HG02970 (cell line): Measurements from ENCODE around the gene GPR78.
"Not testable (repeated sequence)": the region's sequence is repeated elsewhere in the genome, so short reads cannot be mapped to it uniquely, and the experiment has no call there.

Experiments
- ATAC-seq: cut with Tn5 transposase; IDR thresholded peaks from one replicate; pipeline ENCODE4 v1.9.1; 2021; ENCODE audit warnings: mild to moderate bottlenecking, moderate library complexity, moderate number of reproducible peaks; ENCODE audit not compliant: unreplicated experiment, low FRiP score

GPR78 gene

GRCh38 chr4:8559524-8560264 is 20.5 kb upstream of the GPR78 start:
- no peak for ATAC-seq

- no peak for ATAC-seq
Measured at GRCh38 chr4:8560265-8561047, 19.7 kb upstream of the GPR78 start.

- ATAC-seq: no peak
Measured at GRCh38 chr4:8564595-8564994, 15.6 kb upstream of the GPR78 start.

GRCh38 chr4:8568068-8568668 is 12.0 kb upstream of the GPR78 start:
- no peak for ATAC-seq

- no peak for ATAC-seq
Measured at GRCh38 chr4:8570201-8570600, 10.0 kb upstream of the GPR78 start.

GRCh38 chr4:8571702-8572685 is 8.2 kb upstream of the GPR78 start:
- no peak for ATAC-seq

- ATAC-seq: no peak
Measured at GRCh38 chr4:8573266-8573665, 6.9 kb upstream of the GPR78 start.

- no peak for ATAC-seq
Measured at GRCh38 chr4:8574796-8575370, 5.3 kb upstream of the GPR78 start.

GRCh38 chr4:8575457-8575856 is 4.7 kb upstream of the GPR78 start:
- no peak for ATAC-seq

- ATAC-seq: not testable (repeated sequence)
Measured at GRCh38 chr4:8576591-8576990, 3.6 kb upstream of the GPR78 start.

- ATAC-seq: no peak
Measured at GRCh38 chr4:8577046-8577445, 3.1 kb upstream of the GPR78 start.

- no peak for ATAC-seq
Measured at GRCh38 chr4:8577972-8578371, 2.2 kb upstream of the GPR78 start.

GRCh38 chr4:8578717-8579116 is 1.5 kb upstream of the GPR78 start:
- ATAC-seq: no peak

GRCh38 chr4:8579526-8580320 is 469 bp upstream of the GPR78 start:
- ATAC-seq: no peak

GRCh38 chr4:8581094-8581861 is 1.1 kb downstream of the GPR78 start:
- ATAC-seq: no peak

GRCh38 chr4:8582016-8582415 is 1.8 kb downstream of the GPR78 start:
- ATAC-seq: no peak

GRCh38 chr4:8582436-8582835 is 2.2 kb downstream of the GPR78 start:
- no peak for ATAC-seq

GRCh38 chr4:8582941-8583654 is 2.9 kb downstream of the GPR78 start:
- no peak for ATAC-seq
